ENCODE measurements around the gene RALGDS.

DNA sequence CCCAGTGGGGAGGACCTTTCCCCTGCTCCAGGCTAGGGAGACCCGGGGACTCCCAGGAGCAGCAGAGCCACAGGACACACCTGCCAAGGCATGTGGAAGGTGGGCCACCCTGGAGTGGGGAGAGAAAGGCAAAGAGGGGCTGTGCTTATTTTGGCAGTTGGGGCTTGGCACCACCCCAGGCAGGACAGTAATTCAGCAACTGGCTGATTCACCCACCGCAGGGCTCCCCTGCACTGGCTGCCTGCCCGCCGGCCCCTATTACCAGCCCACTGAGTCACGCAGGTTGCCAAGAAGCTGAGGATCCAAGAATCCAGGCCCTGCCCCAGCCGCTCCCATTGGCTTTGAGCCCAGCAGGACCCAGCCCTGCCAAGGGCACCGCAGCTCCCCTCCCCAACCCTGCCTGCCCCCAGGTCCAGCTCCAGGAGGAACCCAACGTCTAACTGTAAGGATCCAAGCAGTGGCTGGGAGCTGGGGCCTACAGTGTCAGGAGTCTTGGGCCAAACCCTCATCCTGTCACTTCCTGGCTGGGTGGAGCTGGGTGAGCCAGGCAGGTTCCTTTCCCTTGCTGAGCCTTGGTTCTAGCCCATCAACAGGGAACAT is 14.2 kb upstream of the RALGDS start:
- TF ChIP-seq LEF1 (IDR thresholded peaks at IDR 0.05; ENCODE audit: borderline replicate concordance): no peak
- TF ChIP-seq L3MBTL2 (conservative IDR thresholded peaks at IDR 0.05): no peak
- TF ChIP-seq BHLHE40 (IDR thresholded peaks at IDR 0.05; ENCODE audit: borderline replicate concordance): no peak
- TF ChIP-seq NFRKB (IDR thresholded peaks at IDR 0.05): no peak
- TF ChIP-seq SUZ12 (IDR thresholded peaks at IDR 0.05): no peak
- no peak for TF ChIP-seq TARDBP (IDR thresholded peaks at IDR 0.05)

Measured in HEK293T (cell line).